Measurements from ENCODE around the gene TSPAN1. TPM values are rescaled to one million over a fixed set of nuclear protein-coding genes. Genes with fewer than 3 reads are reported as not detected.

Gene TSPAN1
- total RNA-seq, 4 donors from 2014 or later = 2.1 to 7.8 (median 3.3) TPM

DNA sequence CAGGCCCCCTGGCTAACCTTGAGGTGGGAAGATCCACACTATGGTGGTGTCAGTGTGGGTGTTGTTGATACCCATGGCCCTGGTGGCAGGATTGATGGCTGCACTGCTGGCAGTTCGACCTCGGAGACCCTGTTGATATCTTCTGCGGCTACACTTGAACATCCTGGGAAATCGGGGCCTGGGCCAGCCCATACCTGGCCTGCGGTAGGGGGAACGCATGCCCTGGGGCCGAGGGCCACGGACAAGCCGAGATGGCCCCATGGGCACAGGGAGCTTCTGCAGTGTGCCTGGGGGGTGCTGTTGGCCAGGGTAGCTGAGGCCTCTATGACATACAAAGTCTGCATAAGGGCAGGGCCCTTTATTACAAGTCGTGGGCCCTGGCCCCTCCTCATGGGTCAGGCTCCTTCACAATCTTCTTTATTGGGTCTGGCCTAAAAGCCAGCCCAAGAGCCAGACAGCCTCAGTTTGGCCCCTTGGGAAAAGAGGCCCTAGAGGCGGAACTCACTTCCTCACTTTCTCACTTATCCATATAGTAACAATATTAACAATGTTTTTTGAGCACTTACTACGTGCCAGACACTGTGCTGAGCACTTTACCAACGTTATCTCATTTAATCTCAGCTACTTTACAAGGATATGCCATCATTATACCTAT is 1.5 kb downstream of the TSPAN1 start, which contains the start of gene P3R3URF:
Gene P3R3URF (minus strand): TSS at position 278 of the 655 bp plus-strand sequence. CDS start 17 bp downstream, at position 261.
- Histone ChIP-seq H3K27ac (peak within 1 kb of the TSS; percentile 73), H3K4me3 (no peak within 1 kb of the TSS), H3K9me3 (no peaks in the 10 kb centered on the region), H3K4me1 (peaks cover 61% of the 10 kb centered on the region), H3K36me3 (no peaks in the 10 kb centered on the region), H3K27me3 (no peaks in the 10 kb centered on the region)
- TF ChIP-seq EP300 (IDR thresholded peaks at IDR 0.05) = no peak
- TF ChIP-seq, protein P1, sequence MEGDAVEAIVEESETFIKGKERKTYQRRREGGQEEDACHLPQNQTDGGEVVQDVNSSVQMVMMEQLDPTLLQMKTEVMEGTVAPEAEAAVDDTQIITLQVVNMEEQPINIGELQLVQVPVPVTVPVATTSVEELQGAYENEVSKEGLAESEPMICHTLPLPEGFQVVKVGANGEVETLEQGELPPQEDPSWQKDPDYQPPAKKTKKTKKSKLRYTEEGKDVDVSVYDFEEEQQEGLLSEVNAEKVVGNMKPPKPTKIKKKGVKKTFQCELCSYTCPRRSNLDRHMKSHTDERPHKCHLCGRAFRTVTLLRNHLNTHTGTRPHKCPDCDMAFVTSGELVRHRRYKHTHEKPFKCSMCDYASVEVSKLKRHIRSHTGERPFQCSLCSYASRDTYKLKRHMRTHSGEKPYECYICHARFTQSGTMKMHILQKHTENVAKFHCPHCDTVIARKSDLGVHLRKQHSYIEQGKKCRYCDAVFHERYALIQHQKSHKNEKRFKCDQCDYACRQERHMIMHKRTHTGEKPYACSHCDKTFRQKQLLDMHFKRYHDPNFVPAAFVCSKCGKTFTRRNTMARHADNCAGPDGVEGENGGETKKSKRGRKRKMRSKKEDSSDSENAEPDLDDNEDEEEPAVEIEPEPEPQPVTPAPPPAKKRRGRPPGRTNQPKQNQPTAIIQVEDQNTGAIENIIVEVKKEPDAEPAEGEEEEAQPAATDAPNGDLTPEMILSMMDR (IDR thresholded peaks at IDR 0.05) = no peak
- no peak for TF ChIP-seq POLR2AphosphoS5 (IDR thresholded peaks at IDR 0.05)
- TF ChIP-seq POLR2A (IDR thresholded peaks at IDR 0.05) = no peak
- 86% methylated on average over 7 of the region's 13 CpGs for WGBS
- no peak for DNase-seq (ENCODE audit: low spot score in 2 of 2)

DNA sequence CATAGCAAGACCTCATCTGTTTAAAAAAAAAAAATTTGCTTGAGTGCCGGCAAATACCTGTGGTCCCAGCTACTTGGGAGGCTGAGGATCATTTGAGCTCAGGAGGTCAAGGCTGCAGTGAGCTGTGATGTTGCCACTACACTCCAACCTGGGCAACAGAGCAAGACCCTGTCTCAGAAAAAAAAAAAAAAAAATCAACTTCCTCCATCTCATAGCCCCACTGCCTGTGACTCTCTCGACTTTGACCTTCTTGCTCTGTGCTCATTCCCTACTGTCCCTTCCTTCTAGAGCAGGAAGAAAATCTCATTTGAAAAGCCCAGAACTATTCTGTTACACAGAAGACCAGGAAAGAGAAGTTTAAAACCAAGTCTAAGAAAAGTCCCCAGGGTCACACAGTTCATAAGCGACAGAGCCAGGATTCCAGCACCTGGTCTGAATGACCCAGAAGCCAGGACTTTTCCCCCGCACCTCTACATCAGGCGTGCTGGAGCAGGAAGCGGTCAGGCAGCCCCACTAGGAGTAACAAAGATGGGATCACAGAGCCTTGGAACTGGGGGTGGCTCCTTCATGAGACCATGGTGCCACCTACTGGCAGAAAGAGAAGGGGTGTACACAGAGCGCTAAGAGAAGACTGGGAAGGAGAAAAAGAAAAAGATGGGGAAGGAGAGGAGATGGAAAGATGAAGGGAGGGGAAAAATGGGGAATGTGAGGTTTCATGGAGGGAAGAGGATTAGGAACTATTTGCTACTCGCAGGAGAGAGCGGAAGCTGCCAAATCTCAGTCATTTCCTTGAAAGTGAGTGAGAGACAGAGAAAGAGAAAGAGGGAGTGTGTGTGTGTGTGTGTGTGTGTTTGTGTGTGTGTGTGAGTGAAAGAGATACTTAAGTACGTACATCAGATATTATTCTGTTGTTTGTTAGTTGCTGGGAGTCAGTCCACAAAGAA is 4.5 kb downstream of the TSPAN1 start:
- no peaks in the 10 kb centered on the region for H3K27me3 ChIP-seq
- DNase-seq (ENCODE audit: low spot score in 2 of 2) = peak in 1 of 2 donors; percentile 87
- 11% methylated on average over 10 of the region's 10 CpGs for WGBS
- H3K4me3 ChIP-seq = no peak overlapping the region
- no peaks in the 10 kb centered on the region for H3K9me3 ChIP-seq
- H3K36me3 ChIP-seq = no peaks in the 10 kb centered on the region
- peaks cover 55% of the 10 kb centered on the region for H3K4me1 ChIP-seq
- TF ChIP-seq, protein P1 (IDR thresholded peaks at IDR 0.05) = peak; percentile 81 to 87
- no peak for TF ChIP-seq EP300 (IDR thresholded peaks at IDR 0.05)
- no peak overlapping the region for H3K27ac ChIP-seq

DNA sequence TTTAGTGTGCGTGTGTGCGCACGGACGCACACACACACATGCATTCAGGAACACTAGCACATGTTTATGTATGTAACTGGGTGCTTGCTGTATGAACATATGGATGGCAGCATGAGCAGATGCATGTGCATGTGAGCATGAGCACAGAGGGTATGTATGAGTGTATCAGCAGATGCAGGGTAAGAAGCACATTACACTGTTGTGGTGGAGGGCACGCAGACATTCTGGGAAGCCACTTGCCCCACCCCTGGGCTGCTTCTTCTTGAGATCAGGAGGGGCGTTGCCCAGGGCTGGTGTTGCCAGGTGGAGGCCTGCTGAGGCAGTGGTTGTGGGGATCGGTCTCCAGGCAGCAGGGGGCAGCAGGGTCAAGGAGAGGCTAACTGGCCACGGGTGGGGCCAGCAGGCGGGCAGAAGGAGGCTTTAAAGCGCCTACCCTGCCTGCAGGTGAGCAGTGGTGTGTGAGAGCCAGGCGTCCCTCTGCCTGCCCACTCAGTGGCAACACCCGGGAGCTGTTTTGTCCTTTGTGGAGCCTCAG is 5.3 kb downstream of the TSPAN1 start:
- Histone ChIP-seq H3K36me3 (no peaks in the 10 kb centered on the region), H3K4me1 (peaks cover 55% of the 10 kb centered on the region), H3K27me3 (no peaks in the 10 kb centered on the region), H3K4me3 (no peak overlapping the region), H3K27ac (no peak overlapping the region), H3K9me3 (no peaks in the 10 kb centered on the region)
- WGBS = 41% methylated on average over 5 of the region's 12 CpGs
- no peak for DNase-seq (ENCODE audit: low spot score in 2 of 2)
- no peak for TF ChIP-seq POLR2A (IDR thresholded peaks at IDR 0.05)
- no peak for TF ChIP-seq EP300 (IDR thresholded peaks at IDR 0.05)
- no peak for TF ChIP-seq POLR2AphosphoS5 (IDR thresholded peaks at IDR 0.05)
- TF ChIP-seq, protein P1 (IDR thresholded peaks at IDR 0.05) = no peak

DNA sequence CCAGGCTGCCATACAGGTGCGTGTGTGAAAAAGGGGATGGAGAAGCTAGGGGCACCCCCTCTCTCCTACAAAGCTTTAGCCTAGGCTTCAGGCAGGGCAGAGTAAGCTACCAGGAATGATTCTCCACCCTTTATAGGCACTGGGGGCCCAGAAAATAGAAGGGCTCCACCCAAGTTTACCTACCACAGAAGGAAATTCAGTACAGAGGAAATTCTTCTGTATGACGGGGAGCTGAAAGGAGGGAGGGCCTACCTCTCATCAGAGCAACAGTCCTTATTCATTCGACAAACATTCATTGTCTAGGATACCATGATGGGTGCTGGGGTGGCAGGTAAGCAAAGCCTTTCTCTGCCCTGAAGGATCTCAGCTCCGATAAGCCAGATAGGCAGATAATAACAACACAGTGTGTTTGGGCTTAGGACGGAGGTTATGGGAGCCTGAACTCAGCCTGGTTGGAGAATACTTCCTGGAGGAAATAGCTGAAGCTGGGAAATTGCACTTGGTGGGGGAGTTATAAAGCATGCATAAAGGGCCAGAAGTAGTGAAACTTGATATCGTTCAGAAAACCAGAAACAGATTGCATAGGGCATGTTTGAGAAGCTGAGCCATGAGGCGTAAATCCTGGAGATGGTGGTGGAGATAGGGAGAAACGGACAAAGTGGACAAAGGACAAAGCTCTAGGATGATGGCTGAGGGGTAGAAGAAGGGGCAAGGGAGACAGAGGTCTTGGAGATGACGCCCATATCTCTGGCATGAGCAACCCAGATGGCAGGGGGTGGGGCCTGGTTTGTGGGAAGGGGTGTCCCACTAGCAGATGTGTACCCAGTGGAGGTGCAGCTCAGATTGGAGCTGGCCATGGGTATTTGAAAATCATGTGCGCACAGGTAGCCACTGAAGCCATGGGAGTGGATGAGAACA is 6.7 kb downstream of the TSPAN1 start:
- no peak for DNase-seq (ENCODE audit: low spot score in 2 of 2)
- Histone ChIP-seq H3K27ac (no peak overlapping the region), H3K4me1 (peaks cover 60% of the 10 kb centered on the region), H3K9me3 (no peaks in the 10 kb centered on the region), H3K36me3 (no peaks in the 10 kb centered on the region), H3K27me3 (no peaks in the 10 kb centered on the region), H3K4me3 (no peak overlapping the region)
- 63% methylated on average over 10 of the region's 10 CpGs for WGBS
- TF ChIP-seq POLR2AphosphoS5 (IDR thresholded peaks at IDR 0.05) = no peak
- TF ChIP-seq EP300 (IDR thresholded peaks at IDR 0.05) = no peak
- TF ChIP-seq, protein P1 (IDR thresholded peaks at IDR 0.05) = no peak
- no peak for TF ChIP-seq POLR2A (IDR thresholded peaks at IDR 0.05)
